GM18951 (cell line): Measurements from ENCODE around the gene ZBED2.

ENCODE experiments used
- POLR2A ChIP-seq: IDR thresholded peaks from 4 replicates; pipeline ENCODE4 v1.6.1; 2011; ENCODE audit warnings: mild to moderate bottlenecking; ENCODE audit not compliant: insufficient read length, insufficient read depth; ENCODE audit errors: extremely low read depth
- in situ Hi-C: fragments of 300-500 bp; cut with MboI; formaldehyde crosslinking; loops from one replicate; pipeline ENCODE4 v1.12.0; 2022; ENCODE audit warnings: low sequenced_read_pairs, mixed read lengths, inconsistent platforms; ENCODE audit not compliant: unreplicated experiment

Gene ZBED2

DNA sequence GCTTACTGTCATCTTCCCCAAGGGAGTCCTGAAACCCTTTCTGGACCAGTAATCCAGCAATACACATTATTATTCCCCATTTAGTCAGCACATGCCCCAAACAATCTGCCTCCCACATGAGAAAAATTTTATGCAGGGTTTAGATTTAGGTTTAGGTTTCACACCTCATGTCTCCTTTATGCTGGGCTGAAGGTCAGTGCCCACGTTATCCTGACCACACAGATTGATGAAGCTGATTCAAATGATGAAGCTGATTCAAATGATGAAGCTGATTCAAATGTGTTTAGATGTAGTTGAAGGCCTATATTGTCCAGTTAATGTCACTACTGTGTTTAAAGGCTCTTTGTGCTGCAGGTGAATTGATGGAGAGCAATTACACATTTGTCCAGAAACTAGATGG, 18.1 kb upstream of the ZBED2 start:
- no peak for TF ChIP-seq POLR2A
- in situ Hi-C loops = no loop called here

- in situ Hi-C loops = no loop called here
- TF ChIP-seq POLR2A = no peak
Observed at GRCh38 chr3:111610612-111611054, 15.5 kb upstream of the ZBED2 start.

GRCh38 chr3:111610189-111610588, 15.0 kb upstream of the ZBED2 start:
- in situ Hi-C loops = no loop called here
- TF ChIP-seq POLR2A = no peak

- no peak for TF ChIP-seq POLR2A
- in situ Hi-C loops = no loop called here
Observed at GRCh38 chr3:111609700-111610099, 14.6 kb upstream of the ZBED2 start.

DNA sequence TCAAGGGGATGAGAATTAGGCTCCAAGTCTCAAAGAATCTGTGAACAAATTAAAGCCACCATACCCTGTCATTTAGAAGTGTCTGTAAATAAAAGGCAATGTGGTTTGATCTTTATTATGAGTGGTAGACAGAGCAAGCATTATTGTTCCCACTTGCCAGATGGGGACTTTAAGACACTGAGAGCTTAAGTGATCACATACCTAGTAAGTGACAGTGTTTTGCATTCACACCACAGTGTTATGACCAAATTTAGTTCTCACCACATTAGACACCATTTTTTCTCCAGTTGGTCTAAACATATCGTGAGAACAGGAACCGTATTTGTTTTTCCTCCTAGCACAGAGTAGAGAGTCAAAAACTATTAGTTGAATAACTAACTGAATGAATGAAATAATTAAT, 13.2 kb upstream of the ZBED2 start:
- TF ChIP-seq POLR2A = no peak
- in situ Hi-C loops = no loop called here

DNA sequence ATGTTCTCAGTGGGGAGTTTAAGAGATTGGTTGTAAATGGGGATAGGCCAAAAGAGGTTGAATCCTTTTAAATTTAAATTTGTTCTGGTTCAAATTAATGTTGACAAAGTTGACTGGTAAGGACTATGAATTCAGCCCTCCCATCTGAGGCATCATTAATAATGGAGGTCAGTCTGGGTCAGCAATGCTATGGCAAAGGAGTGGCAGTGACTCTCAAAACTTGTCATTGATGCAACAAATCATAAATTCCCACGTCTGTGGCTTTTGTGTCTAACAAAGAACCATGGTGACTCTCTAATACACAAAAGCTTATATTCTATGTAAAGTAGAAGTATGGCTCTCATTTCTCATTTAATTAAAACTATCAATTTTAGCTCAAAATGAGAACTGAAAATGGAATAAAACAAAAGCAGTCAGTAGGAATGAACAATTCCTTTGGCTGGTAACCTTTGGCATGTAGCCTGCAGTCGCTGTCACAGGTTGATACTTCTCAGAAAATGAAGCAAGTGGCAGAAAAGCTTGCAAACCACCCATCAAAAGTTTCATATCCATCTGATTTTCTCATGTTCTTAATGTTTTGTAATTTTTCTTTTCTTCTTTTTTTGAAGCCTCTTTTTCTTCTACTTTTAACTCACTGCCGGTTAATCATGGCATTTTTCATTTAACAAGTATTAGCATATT, 12.2 kb upstream of the ZBED2 start:
- in situ Hi-C loops = no loop called here
- TF ChIP-seq POLR2A = no peak

- in situ Hi-C loops = no loop called here
- TF ChIP-seq POLR2A = no peak
Observed at GRCh38 chr3:111605493-111605892, 10.3 kb upstream of the ZBED2 start.

- in situ Hi-C loops = no loop called here
- TF ChIP-seq POLR2A = no peak
Observed at GRCh38 chr3:111605018-111605417, 9.9 kb upstream of the ZBED2 start.

DNA sequence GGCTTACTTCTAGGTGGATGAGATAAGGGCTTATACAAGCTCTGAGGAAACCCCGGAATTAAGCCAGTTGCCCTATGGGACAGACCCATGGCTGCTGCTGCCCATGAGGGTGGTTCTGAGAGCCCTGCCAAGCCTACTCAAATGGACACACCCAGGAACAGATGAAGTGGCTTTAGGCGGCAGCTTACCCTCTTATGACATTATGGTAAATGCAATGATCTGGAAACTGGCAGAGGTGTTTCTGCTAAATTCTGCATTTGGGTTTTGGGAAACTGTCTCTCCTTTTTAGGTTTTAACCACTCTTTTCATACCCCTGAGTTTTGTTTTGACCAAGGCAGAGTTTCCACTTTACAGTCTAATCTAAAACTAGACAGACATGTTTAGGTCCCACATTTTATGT, 9.0 kb upstream of the ZBED2 start:
- no peak for TF ChIP-seq POLR2A
- in situ Hi-C loops = no loop called here

GRCh38 chr3:111603679-111604078, 8.5 kb upstream of the ZBED2 start:
- in situ Hi-C loops = no loop called here
- no peak for TF ChIP-seq POLR2A

GRCh38 chr3:111601810-111602209, 6.7 kb upstream of the ZBED2 start:
- in situ Hi-C loops = no loop called here
- no peak for TF ChIP-seq POLR2A

- in situ Hi-C loops = no loop called here
- no peak for TF ChIP-seq POLR2A
Observed at GRCh38 chr3:111598552-111598951, 3.4 kb upstream of the ZBED2 start.

DNA sequence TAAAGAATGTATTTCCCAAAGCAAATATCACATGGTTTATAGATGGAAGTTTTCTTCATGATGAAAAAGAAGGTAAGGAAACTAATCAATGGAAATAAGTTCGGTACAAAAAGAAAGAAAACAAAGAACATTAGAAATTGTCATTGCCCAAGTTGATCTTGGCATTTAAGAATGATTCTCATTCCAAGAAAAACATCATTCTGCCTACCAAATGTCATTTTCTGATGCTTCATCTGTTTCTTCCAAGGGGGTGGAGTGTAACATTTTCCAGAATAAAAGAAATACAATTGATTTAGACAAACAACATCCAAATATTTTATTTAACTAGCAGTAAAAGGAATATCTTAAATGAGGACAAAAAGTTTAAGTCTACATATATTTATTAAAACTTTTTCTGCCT, 3.0 kb upstream of the ZBED2 start:
- TF ChIP-seq POLR2A = no peak
- in situ Hi-C loops = no loop called here

DNA sequence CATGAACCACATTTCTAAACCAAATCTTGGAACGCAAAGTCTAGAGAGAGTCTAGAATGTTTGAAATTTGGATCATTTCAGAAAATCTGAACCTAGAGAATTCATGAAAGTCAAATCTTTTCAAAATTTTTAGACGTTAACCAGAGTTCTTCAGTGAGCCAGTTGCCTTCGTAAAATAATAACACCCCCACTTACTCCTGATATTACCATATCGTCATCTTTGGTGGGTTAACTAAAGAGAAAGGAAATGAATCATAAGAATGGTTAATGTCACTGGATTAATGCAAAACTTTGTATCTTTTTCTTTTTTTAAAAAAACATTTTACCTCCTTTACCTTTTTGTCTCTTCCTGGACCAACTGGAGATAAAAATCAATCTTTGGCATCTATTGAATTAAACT, 1.2 kb upstream of the ZBED2 start:
- in situ Hi-C loops = no loop called here
- no peak for TF ChIP-seq POLR2A

DNA sequence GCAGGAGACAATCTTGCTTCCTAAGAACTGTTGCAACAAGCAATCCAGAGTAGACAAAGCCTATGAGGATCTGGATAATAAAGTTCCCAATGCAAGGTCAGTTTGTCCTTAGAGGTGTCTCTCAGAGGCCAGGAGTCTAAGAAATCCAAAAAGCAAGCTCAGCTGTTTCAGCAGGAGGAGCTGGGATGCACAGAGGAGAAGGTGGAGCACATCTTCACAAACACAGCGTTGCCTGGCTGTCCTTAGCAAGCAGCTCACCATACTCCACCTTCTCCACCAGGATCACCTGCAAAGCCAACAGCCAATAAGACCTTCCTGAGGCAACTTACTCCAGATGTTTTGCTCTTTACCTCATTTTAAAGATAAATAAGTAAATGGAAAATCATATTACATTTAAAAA, 365 bp downstream of the ZBED2 start:
- in situ Hi-C loops = no loop called here
- TF ChIP-seq POLR2A = no peak
